Upper lobe of left lung (tissue), 6 donors: Measurements from ENCODE around the gene DSE. TPM values are rescaled to one million over a fixed set of nuclear protein-coding genes. Genes with fewer than 3 reads are reported as not detected.
"Not testable (repeated sequence)": the region's sequence is repeated elsewhere in the genome, so short reads cannot be mapped to it uniquely, and the experiment has no call there.

Experiments
- ATAC-seq, 2 donors: fragments of 200-7000 bp; cut with Tn5 transposase; one replicate each; pipeline ENCODE4 v1.9.1; 2022; ENCODE audit warnings: mild to moderate bottlenecking in 2 of 2, moderate library complexity in 2 of 2; ENCODE audit not compliant: low FRiP score in 2 of 2
- DNase-seq, 2 donors: peaks; one replicate each; pipeline ENCODE4 v3.0.0-alpha.2; 2019 to 2020
- H3K27ac ChIP-seq, 4 donors: fragments of 200-600 bp; sonication (generic); one replicate each; pipeline ENCODE4 v1.5.1; 2016 to 2019
- H3K27me3 ChIP-seq, 4 donors: fragments of 200-600 bp; sonication (generic); one replicate each; pipeline ENCODE4 v1.5.1; 2017 to 2019
- H3K36me3 ChIP-seq, 4 donors: fragments of 200-600 bp; sonication (generic); one replicate each; pipeline ENCODE4 v1.5.1; 2016 to 2019
- H3K4me1 ChIP-seq, 4 donors: fragments of 200-600 bp; sonication (generic); one replicate each; pipeline ENCODE4 v1.5.1; 2018 to 2019
- H3K4me3 ChIP-seq, 4 donors: fragments of 200-600 bp; sonication (generic); one replicate each; pipeline ENCODE4 v1.5.1; 2017 to 2019; ENCODE audit warnings: mild to moderate bottlenecking in 2 of 4, moderate library complexity in 1 of 4
- H3K9me3 ChIP-seq, 4 donors: fragments of 200-600 bp; sonication (generic); one replicate each; pipeline ENCODE4 v1.5.1; 2018 to 2019
- EP300 ChIP-seq, 4 donors: sonication (generic); formaldehyde crosslinking; IDR thresholded peaks; one replicate each; pipeline ENCODE4 v1.5.1; 2017; ENCODE audit warnings: antibody characterized with exemption in 4 of 4, control low read depth in 2 of 4
- POLR2A ChIP-seq, 4 donors: fragments of 450-650 bp; IDR thresholded peaks; one replicate each; pipeline ENCODE4 v1.5.1; 2016 to 2017; ENCODE audit warnings: antibody characterized with exemption in 4 of 4, mild to moderate bottlenecking in 2 of 4
- POLR2AphosphoS5 ChIP-seq, 2 donors: sonication (generic); formaldehyde crosslinking; IDR thresholded peaks; one replicate each; pipeline ENCODE4 v1.5.1; 2017; ENCODE audit warnings: antibody characterized with exemption in 2 of 2
- WGBS, 2 donors: methylation state at CpG; one replicate each; pipeline ENCODE4 v1.1.5; 2017 to 2018; 5-methylcytosine and 5-hydroxymethylcytosine counted together
- total RNA-seq, 6 donors: library from RNA; depleted of rRNA in 4 of 6; stranded (reverse); fragments of >200 nt in 4 of 6; gene quantifications; one replicate each; pipeline versions ENCODE4 v1.1.0 to v1.2.1, GENCODE V29; 2016 to 2021
- TF ChIP-seq, protein P1 (sequence below), 6 experiments: fragments of 450-650 bp in 4 of 6; fragments of 200-600 bp in 2 of 6; sonication (generic) in 2 of 6; IDR thresholded peaks; one replicate each; pipeline ENCODE4 v1.5.1; 2016 to 2019; ENCODE audit warnings: antibody characterized with exemption in 6 of 6
- donor health status: DM: no; HTN: no; CAD: no; lungs with moderate emphysema.
- donor health status: DM: no; HTN: yes; CAD: no; lungs with severe emphysema.

DSE gene
- total RNA-seq: 10 to 100 TPM; 20.1 to 68.1 (median 40.6) TPM

DNA sequence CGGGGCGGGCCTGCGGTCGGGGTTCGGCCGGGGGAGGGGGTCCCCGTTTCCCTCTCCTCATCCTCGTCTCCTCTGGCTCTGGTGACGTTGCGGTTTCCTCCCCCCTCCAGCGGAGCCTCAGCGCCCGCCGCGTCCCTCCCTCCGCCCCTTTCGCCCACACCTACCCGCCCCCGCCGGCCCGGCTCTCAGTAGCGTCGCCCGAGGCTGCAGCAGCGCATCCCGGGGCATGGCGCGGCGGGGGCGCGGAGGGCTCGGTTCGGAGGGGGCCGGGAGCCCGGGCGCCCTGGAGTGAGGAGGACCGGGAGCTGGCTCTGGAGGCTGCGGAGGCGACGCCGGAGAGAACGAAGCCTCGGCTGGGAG is at the start of gene DSE:
Gene DSE, plus strand, starts transcription at position 188 of the 360 bp plus-strand sequence. CDS start 28,304 bp downstream, outside the sequence.
- H3K4me1 ChIP-seq: peaks cover 6 to 27% (median 13%) of the 10 kb centered on the region in 4 donors
- no peaks in the 10 kb centered on the region for H3K27me3 ChIP-seq
- no peaks in the 10 kb centered on the region for H3K9me3 ChIP-seq
- H3K4me3 ChIP-seq: peak within 1 kb of the TSS; percentile 56 to 78 (median 69)
- H3K36me3 ChIP-seq: no peaks in the 10 kb centered on the region
- peak; percentile 87 to 96 for ATAC-seq
- H3K27ac ChIP-seq: peak within 1 kb of the TSS; percentile 88 to 95 (median 90)
- peak; percentile 74 to 87 for TF ChIP-seq POLR2AphosphoS5 (IDR thresholded peaks at IDR 0.05)
- TF ChIP-seq POLR2A (IDR thresholded peaks at IDR 0.05): peak in 3 of 4 donors; percentile 52 to 86 (median 66)
- TF ChIP-seq, protein P1, sequence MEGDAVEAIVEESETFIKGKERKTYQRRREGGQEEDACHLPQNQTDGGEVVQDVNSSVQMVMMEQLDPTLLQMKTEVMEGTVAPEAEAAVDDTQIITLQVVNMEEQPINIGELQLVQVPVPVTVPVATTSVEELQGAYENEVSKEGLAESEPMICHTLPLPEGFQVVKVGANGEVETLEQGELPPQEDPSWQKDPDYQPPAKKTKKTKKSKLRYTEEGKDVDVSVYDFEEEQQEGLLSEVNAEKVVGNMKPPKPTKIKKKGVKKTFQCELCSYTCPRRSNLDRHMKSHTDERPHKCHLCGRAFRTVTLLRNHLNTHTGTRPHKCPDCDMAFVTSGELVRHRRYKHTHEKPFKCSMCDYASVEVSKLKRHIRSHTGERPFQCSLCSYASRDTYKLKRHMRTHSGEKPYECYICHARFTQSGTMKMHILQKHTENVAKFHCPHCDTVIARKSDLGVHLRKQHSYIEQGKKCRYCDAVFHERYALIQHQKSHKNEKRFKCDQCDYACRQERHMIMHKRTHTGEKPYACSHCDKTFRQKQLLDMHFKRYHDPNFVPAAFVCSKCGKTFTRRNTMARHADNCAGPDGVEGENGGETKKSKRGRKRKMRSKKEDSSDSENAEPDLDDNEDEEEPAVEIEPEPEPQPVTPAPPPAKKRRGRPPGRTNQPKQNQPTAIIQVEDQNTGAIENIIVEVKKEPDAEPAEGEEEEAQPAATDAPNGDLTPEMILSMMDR (IDR thresholded peaks at IDR 0.05): peak in 2 of 6 experiments; percentile 7 to 15
- TF ChIP-seq EP300 (IDR thresholded peaks at IDR 0.05): no peak
- WGBS, 2 donors: 0% methylated on average over 5 of the region's 43 CpGs; no CpG with 5 or more reads in 1 of the 2 donors
- peak; percentile 78 to 96 for DNase-seq

DNA sequence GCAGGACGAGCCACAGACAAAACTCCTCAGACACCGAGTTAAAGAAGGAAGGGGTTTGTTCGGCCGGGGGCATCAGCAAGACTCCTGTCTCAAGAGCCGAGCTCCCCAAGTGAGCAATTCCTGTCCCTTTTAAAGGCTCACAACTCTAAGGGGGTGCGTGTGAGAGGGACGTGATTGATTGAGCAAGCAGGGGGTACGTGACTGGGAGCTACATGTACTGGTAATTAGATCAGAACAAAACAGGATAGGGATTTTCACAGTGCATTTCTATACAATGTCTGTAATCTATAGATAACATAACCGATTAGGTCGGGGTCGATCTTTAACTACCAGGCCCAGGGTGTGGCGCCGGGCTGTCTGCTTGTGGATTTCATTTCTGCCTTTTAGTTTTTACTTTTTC is 48.8 kb upstream of the DSE start:
- H3K9me3 ChIP-seq, H3K27ac ChIP-seq, H3K36me3 ChIP-seq, DNase-seq, ATAC-seq, H3K4me3 ChIP-seq, H3K27me3 ChIP-seq, H3K4me1 ChIP-seq: not testable (repeated sequence)
- WGBS, 2 donors: 91 to 95% methylated on average over 13 of the region's 13 CpGs

DNA sequence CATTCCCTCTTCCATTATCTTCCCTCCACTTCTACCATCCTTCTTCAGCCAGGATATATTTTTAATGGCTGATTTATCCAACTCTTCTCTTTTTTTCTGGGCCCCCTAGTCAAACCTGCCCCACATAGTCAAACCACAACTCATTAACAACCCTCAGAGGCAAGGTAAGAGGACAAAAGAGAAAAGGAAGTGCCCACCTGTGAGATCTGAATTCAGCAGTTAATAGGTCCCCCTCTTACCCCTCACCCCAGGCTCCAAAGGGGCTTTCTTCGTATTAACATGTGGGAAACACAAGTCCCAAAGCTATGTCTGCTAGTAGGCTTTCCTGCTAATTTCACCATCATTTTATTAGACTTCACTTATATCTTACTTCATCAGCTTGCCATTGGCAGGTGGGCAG is 46.9 kb upstream of the DSE start:
- ATAC-seq (no peak), DNase-seq (no peak)
- no peaks in the 10 kb centered on the region for H3K27me3 ChIP-seq
- H3K36me3 ChIP-seq: no peaks in the 10 kb centered on the region
- H3K9me3 ChIP-seq: no peaks in the 10 kb centered on the region
- TF ChIP-seq, protein P1 (IDR thresholded peaks at IDR 0.05): no peak
- TF ChIP-seq POLR2AphosphoS5 (IDR thresholded peaks at IDR 0.05): no peak
- no peak for TF ChIP-seq EP300 (IDR thresholded peaks at IDR 0.05)
- no peak for TF ChIP-seq POLR2A (IDR thresholded peaks at IDR 0.05)
- H3K27ac ChIP-seq: no peak overlapping the region
- H3K4me3 ChIP-seq: no peak overlapping the region
- 85 to 93% methylated on average over 1 of the region's 1 CpG for WGBS, 2 donors
- H3K4me1 ChIP-seq: peaks cover 0 to 11% (median 4%) of the 10 kb centered on the region in 4 donors

DNA sequence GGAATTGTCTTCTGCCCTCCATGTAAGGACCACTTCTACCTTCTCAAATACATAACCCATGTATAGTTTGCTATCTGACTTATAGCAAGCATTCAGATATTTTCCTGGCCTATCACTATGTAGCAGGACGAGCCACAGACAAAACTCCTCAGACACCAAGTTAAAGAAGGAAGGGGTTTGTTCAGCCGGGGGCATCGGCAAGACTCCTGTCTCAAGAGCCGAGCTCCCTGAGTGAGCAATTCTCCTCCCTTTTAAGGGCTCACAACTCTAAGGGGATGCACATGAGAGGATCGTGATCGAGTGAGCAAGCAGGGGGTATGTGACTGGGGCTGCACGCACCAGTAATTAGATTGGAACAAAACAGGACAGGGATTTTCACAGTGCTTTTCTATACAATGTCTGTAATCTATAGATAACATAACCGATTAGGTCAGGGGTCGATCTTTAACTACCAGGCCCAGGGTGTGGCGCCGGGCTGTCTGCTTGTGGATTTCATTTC is 45.1 kb upstream of the DSE start:
- peaks cover 0 to 14% (median 4%) of the 10 kb centered on the region in 4 donors for H3K4me1 ChIP-seq
- not testable (repeated sequence) for DNase-seq
- WGBS, 2 donors: 93 to 94% methylated on average over 11 of the region's 11 CpGs

DNA sequence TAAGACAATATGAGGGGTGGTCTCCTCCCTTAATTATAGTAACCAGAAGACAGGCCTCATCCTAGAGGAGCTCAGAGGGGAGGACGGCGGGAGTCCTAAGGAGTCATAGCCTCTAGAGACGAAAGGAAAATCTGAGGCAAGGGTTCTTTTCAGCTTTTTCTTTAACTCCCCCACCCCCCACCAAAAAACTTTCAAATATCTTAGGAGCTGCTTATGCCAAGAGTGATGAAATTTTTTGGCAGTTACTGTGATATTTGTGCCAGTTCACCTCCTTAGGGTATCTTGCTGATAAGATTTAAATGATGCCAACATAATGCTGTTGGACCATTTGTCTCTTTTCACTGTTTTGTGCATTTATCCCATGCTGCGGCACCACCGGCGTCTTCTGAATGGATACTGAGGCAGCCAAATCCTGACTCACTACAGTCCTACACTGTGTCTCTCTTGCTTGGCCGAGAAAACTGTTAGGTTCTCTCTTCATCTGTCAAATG is 44.5 kb upstream of the DSE start:
- TF ChIP-seq, protein P1 (IDR thresholded peaks at IDR 0.05): no peak
- TF ChIP-seq POLR2A (IDR thresholded peaks at IDR 0.05) (no peak), POLR2AphosphoS5 (IDR thresholded peaks at IDR 0.05) (no peak), EP300 (IDR thresholded peaks at IDR 0.05) (no peak)
- peaks cover 0 to 14% (median 4%) of the 10 kb centered on the region in 4 donors for H3K4me1 ChIP-seq
- peak overlapping the region in 1 of 4 donors; percentile 10 for H3K27ac ChIP-seq
- DNase-seq (no peak), ATAC-seq (peak in 1 of 2 donors; percentile 70)
- no peak overlapping the region for H3K4me3 ChIP-seq
- no peaks in the 10 kb centered on the region for H3K9me3 ChIP-seq
- H3K36me3 ChIP-seq: no peaks in the 10 kb centered on the region
- WGBS, 2 donors: 75 to 88% methylated on average over 7 of the region's 7 CpGs
- no peaks in the 10 kb centered on the region for H3K27me3 ChIP-seq

More for the DNA sequence above, 45.1 kb upstream of the DSE start:
- H3K36me3 ChIP-seq, ATAC-seq, H3K9me3 ChIP-seq, H3K27me3 ChIP-seq, H3K4me3 ChIP-seq: not testable (repeated sequence)
- peak overlapping the region in 1 of 4 donors; percentile 10 for H3K27ac ChIP-seq

DNA sequence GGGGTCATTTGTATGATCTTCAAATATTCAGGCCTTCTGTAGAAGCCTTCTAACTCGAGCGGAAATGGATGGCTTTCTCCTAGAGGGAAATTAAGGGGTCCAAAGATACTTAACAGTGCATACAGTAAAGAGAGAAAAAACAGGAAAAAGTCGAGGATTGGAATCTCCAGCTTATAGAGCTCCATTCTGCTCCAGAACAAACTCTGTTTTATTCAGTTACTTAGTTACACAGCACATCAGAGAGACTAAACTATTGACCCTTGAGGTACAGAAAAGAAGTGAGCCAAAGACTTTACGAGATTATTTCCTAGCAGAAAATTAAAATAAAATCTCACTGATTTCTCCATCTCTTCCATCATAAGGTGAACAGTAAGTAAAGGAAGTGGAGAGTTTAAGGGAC is 43.8 kb upstream of the DSE start:
- Histone ChIP-seq H3K27me3 (no peaks in the 10 kb centered on the region), H3K27ac (peak overlapping the region in 1 of 4 donors; percentile 13), H3K4me1 (peaks cover 0 to 14% (median 4%) of the 10 kb centered on the region in 4 donors), H3K36me3 (no peaks in the 10 kb centered on the region), H3K9me3 (no peaks in the 10 kb centered on the region), H3K4me3 (no peak overlapping the region)
- WGBS, 2 donors: 73 to 76% methylated on average over 4 of the region's 4 CpGs
- ATAC-seq (no peak), DNase-seq (no peak)
- TF ChIP-seq EP300 (IDR thresholded peaks at IDR 0.05): no peak
- TF ChIP-seq, protein P1 (IDR thresholded peaks at IDR 0.05): no peak
